Neural cell (in vitro differentiated cells): ENCODE measurements around the gene DLG2. TPM values are rescaled to one million over a fixed set of nuclear protein-coding genes. Genes with fewer than 3 reads are reported as not detected.

ENCODE experiments used
- H2AFZ ChIP-seq: fragments of 200-600, 300-800 bp; sonication (generic), shearing (Covaris generic); 2 replicates; pipeline ENCODE4 v1.6.0; 2014; ENCODE audit warnings: low read depth, mild to moderate bottlenecking, antibody characterized with exemption, low read length, moderate library complexity
- H3F3A ChIP-seq: fragments of 200-600 bp; shearing (Covaris generic); 2 replicates; pipeline ENCODE4 v1.6.1; 2016; ENCODE audit warnings: mild to moderate bottlenecking, moderate library complexity, mixed read lengths, antibody characterized with exemption, low read length; ENCODE audit not compliant: insufficient read depth, poor library complexity, severe bottlenecking
- H3K27ac ChIP-seq: fragments of 200-600, 300-800 bp; sonication (generic), shearing (Covaris generic); 2 replicates; pipeline ENCODE4 v1.5.1; 2014; ENCODE audit warnings: mild to moderate bottlenecking, low read length, moderate library complexity
- H3K27me3 ChIP-seq: fragments of 300-800, 200-600 bp; sonication (generic), shearing (Covaris generic); 2 replicates; pipeline ENCODE4 v1.6.0; 2014; ENCODE audit warnings: mild to moderate bottlenecking, low read depth, low read length, moderate library complexity; ENCODE audit not compliant: insufficient read depth
- H3K36me3 ChIP-seq: fragments of 300-800, 200-600 bp; sonication (generic), shearing (Covaris generic); 2 replicates; pipeline ENCODE4 v1.5.1; 2014; ENCODE audit warnings: mild to moderate bottlenecking, antibody characterized with exemption, low read length, moderate library complexity; ENCODE audit not compliant: insufficient read depth
- H3K4me2 ChIP-seq: fragments of 300-800, 200-600 bp; sonication (generic), shearing (Covaris generic); 2 replicates; pipeline ENCODE4 v1.6.0; 2014; ENCODE audit warnings: mild to moderate bottlenecking, low read length
- H3K4me3 ChIP-seq: fragments of 300-800, 200-600 bp; sonication (generic), shearing (Covaris generic); 2 replicates; pipeline ENCODE4 v1.5.1; 2014; ENCODE audit warnings: mild to moderate bottlenecking, low read length, moderate library complexity
- H3K79me2 ChIP-seq: fragments of 200-600 bp; shearing (Covaris generic); replicated peaks from 2 replicates; pipeline ENCODE4 v1.6.0; 2014; ENCODE audit warnings: mild to moderate bottlenecking, low read length, moderate library complexity; ENCODE audit not compliant: insufficient read depth
- H3K9ac ChIP-seq: fragments of 300-800, 200-600 bp; sonication (generic), shearing (Covaris generic); 2 replicates; pipeline ENCODE4 v1.6.1; 2016; ENCODE audit warnings: mild to moderate bottlenecking, low read length, mixed read lengths
- H3K9me2 ChIP-seq: fragments of 200-600 bp; shearing (Covaris generic); 2 replicates; pipeline ENCODE4 v1.6.1; 2016; ENCODE audit warnings: mild to moderate bottlenecking, low read length, mixed read lengths; ENCODE audit not compliant: insufficient read depth
- H3K9me3 ChIP-seq: fragments of 200-600, 300-800 bp; sonication (generic), shearing (Covaris generic); 2 replicates; pipeline ENCODE4 v1.6.1; 2016; ENCODE audit warnings: mild to moderate bottlenecking, mixed run types, low read length, moderate library complexity, mixed read lengths
- H4K20me1 ChIP-seq: fragments of 200-600 bp; shearing (Covaris generic); 2 replicates; pipeline ENCODE4 v1.6.1; 2016; ENCODE audit warnings: mild to moderate bottlenecking, mixed run types; ENCODE audit not compliant: insufficient read depth
- CTCF ChIP-seq: fragments of 450-650 bp; IDR thresholded peaks from 2 replicates; pipeline ENCODE4 v1.5.1; 2014; ENCODE audit warnings: antibody characterized with exemption, mild to moderate bottlenecking, moderate library complexity; ENCODE audit not compliant: poor library complexity, severe bottlenecking
- EP300 ChIP-seq: fragments of 450-650 bp; conservative IDR thresholded peaks from 2 replicates; pipeline ENCODE4 v1.6.1; 2014; ENCODE audit warnings: antibody characterized with exemption, mild to moderate bottlenecking, moderate library complexity; ENCODE audit not compliant: poor library complexity, severe bottlenecking
- EZH2 ChIP-seq: fragments of 200-600, 300-800 bp; shearing (Covaris generic), sonication (generic); IDR thresholded peaks from 2 replicates; pipeline ENCODE4 v1.6.1; 2014; ENCODE audit warnings: antibody characterized with exemption, low read length, borderline replicate concordance, mild to moderate bottlenecking; ENCODE audit not compliant: insufficient read depth, poor library complexity, severe bottlenecking
- MXI1 ChIP-seq: fragments of 450-650 bp; conservative IDR thresholded peaks from 2 replicates; pipeline ENCODE4 v1.6.1; 2014; ENCODE audit warnings: antibody characterized with exemption, mild to moderate bottlenecking; ENCODE audit not compliant: poor library complexity, severe bottlenecking
- POLR2AphosphoS5 ChIP-seq: IDR thresholded peaks from 2 replicates; pipeline ENCODE4 v1.6.1; 2012
- RAD21 ChIP-seq: fragments of 450-650 bp; conservative IDR thresholded peaks from 2 replicates; pipeline ENCODE4 v1.6.1; 2014; ENCODE audit warnings: antibody characterized with exemption, mild to moderate bottlenecking, moderate library complexity
- REST ChIP-seq: IDR thresholded peaks from 2 replicates; pipeline ENCODE4 v1.6.1; 2012; ENCODE audit warnings: borderline replicate concordance
- SMC3 ChIP-seq: fragments of 450-650 bp; conservative IDR thresholded peaks from 2 replicates; pipeline ENCODE4 v1.6.1; 2014; ENCODE audit warnings: antibody characterized with exemption, mild to moderate bottlenecking, moderate library complexity; ENCODE audit not compliant: poor library complexity
- TAF1 ChIP-seq: IDR thresholded peaks from 2 replicates; pipeline ENCODE4 v1.6.1; 2012; ENCODE audit warnings: low read depth
- polyA plus RNA-seq: library from polyadenylated mRNA; depleted of rRNA; stranded (reverse); fragments of >200 nt; gene quantifications from 2 replicates; pipeline ENCODE4 v1.2.3, GENCODE V29; 2014

The DLG2 gene
- polyA plus RNA-seq, 1 donor from 2014 or later: 179 TPM

- Histone ChIP-seq H3F3A (peaks cover 4% of the 10 kb centered on the region), H2AFZ (no peak overlapping the region), H3K9me2 (no peaks in the 10 kb centered on the region), H3K27ac (no peak overlapping the region), H3K79me2 (no peaks in the 10 kb centered on the region), H3K9ac (no peak overlapping the region), H3K36me3 (peaks cover 22% of the 10 kb centered on the region), H3K9me3 (no peaks in the 10 kb centered on the region), H3K4me2 (no peak overlapping the region), H3K27me3 (no peaks in the 10 kb centered on the region), H4K20me1 (no peaks in the 10 kb centered on the region), H3K4me3 (no peak overlapping the region)
- TF ChIP-seq EZH2: no peak
- no peak for TF ChIP-seq REST
- TF ChIP-seq TAF1: no peak
Observed at GRCh38 chr11:83459798-83460197, 2167.3 kb downstream of the DLG2 start.

GRCh38 chr11:83456566-83456965, 2170.6 kb downstream of the DLG2 start:
- no peak for TF ChIP-seq EZH2
- TF ChIP-seq SMC3: no peak
- no peak for TF ChIP-seq TAF1
- no peak for TF ChIP-seq POLR2AphosphoS5
- no peak for TF ChIP-seq REST
- TF ChIP-seq CTCF: no peak
- TF ChIP-seq MXI1: no peak
- no peak for TF ChIP-seq EP300
- no peak for TF ChIP-seq RAD21
- Histone ChIP-seq H3F3A (peaks cover 4% of the 10 kb centered on the region), H3K27ac (peak overlapping the region; percentile 87), H4K20me1 (no peaks in the 10 kb centered on the region), H3K4me3 (no peak overlapping the region), H3K4me2 (no peak overlapping the region), H3K79me2 (no peaks in the 10 kb centered on the region), H3K36me3 (peaks cover 20% of the 10 kb centered on the region), H2AFZ (no peak overlapping the region), H3K9me2 (no peaks in the 10 kb centered on the region), H3K9ac (peak overlapping the region; percentile 14), H3K27me3 (no peaks in the 10 kb centered on the region), H3K9me3 (no peaks in the 10 kb centered on the region)
